HG02885 (cell line): ENCODE measurements around the gene STAB2.
"Not testable (repeated sequence)": the region's sequence is repeated elsewhere in the genome, so short reads cannot be mapped to it uniquely, and the experiment has no call there.

Experiments
- ATAC-seq: cut with Tn5 transposase; IDR thresholded peaks from one replicate; pipeline ENCODE4 v1.9.1; 2021; ENCODE audit warnings: mild to moderate bottlenecking; ENCODE audit not compliant: unreplicated experiment, poor library complexity

The STAB2 gene

GRCh38 chr12:103801709-103802585, 214.9 kb downstream of the STAB2 start:
- ATAC-seq = no peak

- no peak for ATAC-seq
Observed at GRCh38 chr12:103802586-103802886, 215.5 kb downstream of the STAB2 start.

GRCh38 chr12:103803847-103804246, 216.8 kb downstream of the STAB2 start:
- no peak for ATAC-seq

- ATAC-seq = no peak
Observed at GRCh38 chr12:103805655-103806360, 218.7 kb downstream of the STAB2 start.

- ATAC-seq = no peak
Observed at GRCh38 chr12:103806803-103807202, 219.7 kb downstream of the STAB2 start.

GRCh38 chr12:103807561-103808238, 220.6 kb downstream of the STAB2 start:
- ATAC-seq = no peak

- no peak for ATAC-seq
Observed at GRCh38 chr12:103808239-103808880, 221.3 kb downstream of the STAB2 start.

- no peak for ATAC-seq
Observed at GRCh38 chr12:103809154-103809553, 222.1 kb downstream of the STAB2 start.

GRCh38 chr12:103809639-103810038, 222.6 kb downstream of the STAB2 start:
- ATAC-seq = not testable (repeated sequence)

GRCh38 chr12:103810111-103810510, 223.0 kb downstream of the STAB2 start:
- no peak for ATAC-seq

GRCh38 chr12:103811791-103812190, 224.7 kb downstream of the STAB2 start:
- no peak for ATAC-seq

GRCh38 chr12:103812789-103813188, 225.7 kb downstream of the STAB2 start:
- no peak for ATAC-seq

- no peak for ATAC-seq
Observed at GRCh38 chr12:103813426-103813825, 226.4 kb downstream of the STAB2 start.

- no peak for ATAC-seq
Observed at GRCh38 chr12:103813949-103814348, 226.9 kb downstream of the STAB2 start.

- no peak for ATAC-seq
Observed at GRCh38 chr12:103814436-103814835, 227.4 kb downstream of the STAB2 start.
